Measurements from ENCODE around the gene NRROS. TPM values are rescaled to one million over a fixed set of nuclear protein-coding genes. Genes with fewer than 3 reads are reported as not detected.
"Not testable (repeated sequence)": the region's sequence is repeated elsewhere in the genome, so short reads cannot be mapped to it uniquely, and the experiment has no call there.

The NRROS gene
- total RNA-seq (2014; rRNA removed; shearing (Covaris generic); ENCODE audit: low replicate concordance): not detected in 2 replicates

- in situ Hi-C loops (cut with HindIII; ENCODE audit: low pct_unique_long_range_greater_than_20kb, low sequenced_read_pairs): no loop called here
- DNase-seq (ENCODE audit: low read depth): no peak
Observed at GRCh38 chr3:196639483-196640296, at the start of gene NRROS. Gene NRROS (plus strand): TSS chr3:196639694. CDS start chr3:196654540, 14,846 bp downstream.

- DNase-seq (ENCODE audit: low read depth): no peak
- in situ Hi-C loops (cut with HindIII; ENCODE audit: low pct_unique_long_range_greater_than_20kb, low sequenced_read_pairs): no loop called here
Observed at GRCh38 chr3:196590279-196590678, 49.2 kb upstream of the NRROS start.

GRCh38 chr3:196596355-196596754 is 43.1 kb upstream of the NRROS start:
- DNase-seq (ENCODE audit: low read depth): no peak
- in situ Hi-C loops (cut with HindIII; ENCODE audit: low pct_unique_long_range_greater_than_20kb, low sequenced_read_pairs): no loop called here

DNA sequence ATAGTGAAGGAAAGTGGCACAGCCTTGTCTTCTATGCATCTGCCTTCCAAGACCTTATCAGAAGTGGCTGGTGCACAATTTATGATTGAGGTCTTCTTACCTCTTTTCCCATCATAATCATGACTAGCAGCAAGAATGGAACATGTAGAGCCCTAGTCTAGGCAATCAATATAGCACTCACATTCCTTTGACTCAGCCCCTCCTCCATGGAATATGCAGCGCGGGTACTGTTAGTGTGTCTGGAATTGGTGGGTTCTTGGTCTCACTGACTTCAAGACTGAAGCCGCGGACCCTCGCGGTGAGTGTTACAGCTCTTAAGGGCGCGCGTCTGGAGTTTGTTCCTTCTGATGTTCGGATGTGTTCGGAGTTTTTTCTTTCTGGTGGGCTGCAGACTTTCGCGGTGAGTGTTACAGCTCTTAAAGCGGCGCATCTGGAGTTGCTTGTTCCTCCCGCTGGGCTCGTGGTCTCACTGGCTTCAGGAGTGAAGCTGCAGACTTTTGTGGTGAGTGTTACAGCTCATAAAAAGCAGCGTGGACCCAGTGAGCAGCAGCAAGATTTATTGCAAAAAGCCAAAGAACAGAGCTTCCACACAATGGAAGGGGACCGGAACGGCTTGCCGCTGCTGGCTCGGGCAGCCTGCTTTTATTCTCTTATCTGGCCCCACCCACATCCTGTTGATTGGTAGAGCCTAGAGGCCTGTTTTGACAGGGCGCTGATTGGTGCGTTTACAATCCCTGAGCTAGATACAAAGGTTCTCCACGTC is 41.3 kb upstream of the NRROS start:
- DNase-seq (ENCODE audit: low read depth); in situ Hi-C loops (cut with HindIII; ENCODE audit: low pct_unique_long_range_greater_than_20kb, low sequenced_read_pairs): not testable (repeated sequence)

DNA sequence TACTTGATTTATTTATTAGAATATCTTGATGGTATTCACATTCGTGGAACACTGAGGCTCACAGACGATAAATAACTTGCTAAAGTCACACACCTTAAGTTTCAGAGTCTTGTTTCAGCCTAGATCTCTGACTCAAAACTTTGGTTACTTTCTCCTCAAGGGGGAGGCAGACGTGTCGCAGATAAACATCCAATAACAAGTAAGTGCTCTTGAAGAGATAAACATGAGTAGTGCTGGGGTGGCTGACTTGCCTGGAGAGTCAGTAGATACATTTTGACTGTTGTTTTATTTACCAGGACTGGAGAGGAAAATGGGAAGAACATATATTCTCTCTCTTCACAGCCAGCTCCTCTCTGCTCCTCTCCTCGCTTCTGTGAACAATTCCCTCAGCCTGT is 39.8 kb upstream of the NRROS start:
- no peak for DNase-seq (ENCODE audit: low read depth)
- in situ Hi-C loops (cut with HindIII; ENCODE audit: low pct_unique_long_range_greater_than_20kb, low sequenced_read_pairs): no loop called here

DNA sequence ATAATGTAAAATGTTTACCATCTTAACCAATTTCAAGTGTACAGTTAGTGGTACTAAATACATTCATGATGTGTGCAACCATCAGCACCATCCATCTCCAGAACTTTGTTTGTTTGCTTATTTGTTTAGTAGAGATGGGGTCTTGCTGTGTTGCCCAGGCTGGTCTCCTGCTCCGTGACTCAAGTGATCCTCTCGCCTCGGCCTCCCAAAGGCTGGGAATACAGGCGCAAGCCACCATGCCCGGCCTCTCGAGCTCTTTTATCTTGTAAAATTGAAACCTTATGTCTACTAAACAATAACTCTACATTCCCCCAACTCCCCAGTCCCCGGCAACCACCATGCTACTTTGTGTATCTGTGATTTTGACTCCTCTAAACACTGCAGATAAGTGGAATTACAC is 39.1 kb upstream of the NRROS start:
- no peak for DNase-seq (ENCODE audit: low read depth)
- in situ Hi-C loops (cut with HindIII; ENCODE audit: low pct_unique_long_range_greater_than_20kb, low sequenced_read_pairs): no loop called here

DNA sequence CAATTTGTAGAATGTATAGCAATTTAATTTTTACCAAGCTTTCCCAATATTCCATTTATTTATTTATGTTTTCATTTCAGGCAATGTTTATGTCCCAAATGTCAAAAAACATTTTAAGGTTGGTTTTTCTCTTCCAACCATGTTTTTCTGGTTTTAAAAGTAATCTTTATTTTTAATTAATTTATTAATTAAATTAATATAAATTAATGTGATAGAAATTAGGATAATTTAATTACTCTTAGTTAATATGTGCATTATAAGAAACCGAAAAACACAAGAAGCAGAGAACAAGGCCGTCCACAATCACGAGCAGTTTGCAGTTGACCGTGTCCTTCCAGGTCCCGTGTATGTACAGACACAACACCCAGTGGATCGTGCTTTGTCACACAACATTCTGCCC is 36.8 kb upstream of the NRROS start:
- no peak for DNase-seq (ENCODE audit: low read depth)
- in situ Hi-C loops (cut with HindIII; ENCODE audit: low pct_unique_long_range_greater_than_20kb, low sequenced_read_pairs): no loop called here

DNA sequence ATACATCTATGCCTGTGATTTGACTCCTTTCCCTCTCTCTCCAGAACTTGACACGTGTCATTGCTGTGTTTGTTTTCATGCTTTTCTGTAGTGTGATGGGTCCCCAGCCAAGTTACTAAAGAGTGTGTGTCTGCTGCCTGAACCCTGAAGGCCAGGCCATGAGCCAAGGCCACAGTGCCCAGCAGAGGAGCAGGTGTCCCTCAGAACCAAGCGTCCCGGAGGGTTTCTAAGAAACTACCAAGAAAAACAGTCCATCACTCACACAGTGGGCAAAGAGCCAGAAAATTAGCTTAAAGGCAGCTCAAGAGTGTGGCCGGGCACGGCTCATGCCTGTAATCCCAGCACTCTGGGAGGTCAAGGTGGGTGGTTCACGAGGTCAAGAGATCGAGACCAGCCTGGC is 35.8 kb upstream of the NRROS start:
- DNase-seq (ENCODE audit: low read depth): no peak
- in situ Hi-C loops (cut with HindIII; ENCODE audit: low pct_unique_long_range_greater_than_20kb, low sequenced_read_pairs): no loop called here

DNA sequence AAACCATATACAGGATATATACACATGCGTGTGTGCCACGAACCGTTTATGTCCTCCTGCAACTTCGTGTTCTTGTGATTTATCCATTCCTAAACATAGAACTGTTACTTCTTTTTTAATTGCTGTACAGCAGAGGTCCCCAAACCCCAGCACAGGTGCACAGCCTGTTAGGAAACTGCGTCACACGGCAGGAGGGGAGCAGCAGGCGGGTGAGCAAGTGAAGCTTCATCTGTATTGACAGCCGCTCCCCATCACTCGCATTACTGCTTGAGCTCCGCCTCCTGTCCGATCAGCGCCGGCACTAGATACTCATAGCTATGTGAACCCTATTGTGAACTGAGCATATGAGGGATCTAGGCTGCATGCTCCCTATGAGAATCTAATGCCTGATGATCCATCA is 34.9 kb upstream of the NRROS start:
- DNase-seq (ENCODE audit: low read depth): no peak
- in situ Hi-C loops (cut with HindIII; ENCODE audit: low pct_unique_long_range_greater_than_20kb, low sequenced_read_pairs): no loop called here

- in situ Hi-C loops (cut with HindIII; ENCODE audit: low pct_unique_long_range_greater_than_20kb, low sequenced_read_pairs): no loop called here
Observed at GRCh38 chr3:196608693-196609092, 30.8 kb upstream of the NRROS start.

DNA sequence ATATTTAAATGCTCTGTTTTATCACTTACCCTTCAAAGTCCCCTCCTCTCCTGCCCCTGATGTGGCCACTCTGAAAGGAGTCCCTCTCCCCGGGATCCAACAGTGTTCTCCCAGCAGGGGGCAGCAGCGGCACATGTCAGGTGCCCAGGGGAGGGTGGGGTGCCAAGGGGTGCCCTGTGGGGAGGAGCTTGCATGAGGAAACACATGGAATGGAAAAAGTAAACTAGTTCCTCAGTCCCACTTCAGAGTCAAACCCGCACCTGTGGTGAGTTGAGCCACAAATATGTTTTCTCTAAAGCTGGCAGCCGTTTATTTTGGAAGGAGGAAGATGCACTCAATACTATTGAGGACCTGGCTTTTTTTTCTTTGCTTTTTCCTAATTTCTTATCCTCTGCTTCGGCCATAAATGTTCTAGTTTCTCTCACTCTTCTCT is 30.1 kb upstream of the NRROS start:
- in situ Hi-C loops (cut with HindIII; ENCODE audit: low pct_unique_long_range_greater_than_20kb, low sequenced_read_pairs): no loop called here
- DNase-seq (ENCODE audit: low read depth): peak; percentile 73

More at GRCh38 chr3:196608693-196609092, 30.8 kb upstream of the NRROS start:
- DNase-seq (ENCODE audit: low read depth): no peak

DNA sequence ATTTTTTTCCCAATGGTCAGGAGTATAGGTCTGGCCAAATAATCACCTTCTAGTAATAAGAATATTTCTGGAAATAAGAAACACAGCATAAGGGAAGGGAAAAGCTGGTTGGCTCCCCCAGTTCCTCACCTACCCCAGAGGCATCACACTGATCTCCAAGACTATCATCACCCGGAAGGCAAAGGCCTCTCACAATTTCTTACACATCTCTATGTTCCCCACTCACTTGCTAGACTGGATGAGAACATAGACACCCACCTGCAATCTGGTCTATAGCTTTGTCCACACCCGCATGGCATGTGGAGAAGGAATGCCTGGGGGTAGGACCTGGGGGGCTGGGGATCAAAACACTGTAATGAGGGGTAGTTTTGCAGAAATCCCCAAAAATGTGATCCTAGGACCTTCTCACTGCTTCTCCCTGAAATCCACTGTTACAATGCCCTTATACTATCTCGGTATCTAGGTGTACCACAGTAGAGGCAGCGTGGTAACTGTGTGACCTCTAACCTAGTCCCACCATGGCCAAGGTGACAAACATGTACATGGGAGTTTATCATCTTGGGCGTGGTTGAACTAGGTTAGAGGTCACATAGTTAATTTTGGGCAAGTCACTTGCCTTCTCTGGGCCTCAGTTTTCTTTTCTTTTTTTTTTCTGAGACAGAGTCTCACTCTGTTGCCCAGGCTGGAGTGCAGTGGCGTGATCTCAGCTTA is 29.5 kb upstream of the NRROS start:
- in situ Hi-C loops (cut with HindIII; ENCODE audit: low pct_unique_long_range_greater_than_20kb, low sequenced_read_pairs): no loop called here
- DNase-seq (ENCODE audit: low read depth): no peak

DNA sequence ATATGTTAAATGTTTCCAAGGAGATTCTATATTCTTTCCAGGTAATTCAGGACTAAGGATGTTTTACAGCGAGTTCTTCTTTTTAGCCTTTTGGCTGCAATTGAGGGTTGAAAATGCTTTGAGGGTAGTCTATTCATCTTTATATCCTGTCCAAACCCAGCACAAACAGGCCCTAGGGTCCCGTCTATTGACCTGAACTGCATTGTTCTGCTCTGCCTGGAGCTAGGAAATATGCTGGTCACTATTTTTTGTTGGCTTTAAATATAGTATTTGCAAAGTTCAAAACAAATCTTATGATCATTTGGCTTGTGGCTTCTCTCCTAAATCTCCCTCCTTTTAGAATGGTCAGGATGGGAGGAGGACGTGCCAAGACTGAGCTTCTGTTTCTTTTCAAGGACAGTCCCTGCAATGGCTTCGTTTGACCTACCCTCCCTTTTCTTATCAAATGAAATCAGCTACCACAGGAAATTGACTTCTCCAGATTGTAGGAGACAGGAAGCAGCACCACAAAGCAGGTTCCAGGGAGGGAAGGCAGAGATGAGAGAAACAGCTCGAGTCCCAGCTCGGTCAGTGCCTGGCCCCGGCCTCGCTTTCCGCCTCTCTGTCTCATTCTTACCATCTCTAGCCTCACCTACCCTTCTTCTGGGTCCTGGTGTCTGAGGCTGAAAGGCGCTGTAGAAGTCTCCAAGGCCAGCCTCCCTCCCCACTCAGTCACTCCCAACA is 27.6 kb upstream of the NRROS start:
- DNase-seq (ENCODE audit: low read depth): no peak
- in situ Hi-C loops (cut with HindIII; ENCODE audit: low pct_unique_long_range_greater_than_20kb, low sequenced_read_pairs): no loop called here

DNA sequence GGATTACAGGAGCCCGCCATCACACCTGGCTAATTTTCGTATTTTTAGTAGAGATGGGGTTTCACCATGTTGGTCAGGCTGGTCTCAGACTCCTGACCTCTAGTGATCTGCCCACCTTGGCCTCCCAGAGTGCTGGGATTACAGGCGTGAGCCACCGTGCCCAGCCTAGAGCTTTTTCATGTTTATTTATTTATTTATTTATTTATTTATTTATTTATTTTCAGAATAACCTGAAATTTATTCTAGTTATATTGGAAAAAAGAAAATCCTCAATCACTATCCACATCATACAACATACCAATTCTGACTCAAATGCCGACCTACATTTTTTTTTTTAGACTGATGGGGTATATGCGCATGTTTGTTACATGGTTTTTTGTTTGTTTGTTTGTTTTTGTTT is 24.3 kb upstream of the NRROS start:
- DNase-seq (ENCODE audit: low read depth); in situ Hi-C loops (cut with HindIII; ENCODE audit: low pct_unique_long_range_greater_than_20kb, low sequenced_read_pairs): not testable (repeated sequence)

- in situ Hi-C loops (cut with HindIII; ENCODE audit: low pct_unique_long_range_greater_than_20kb, low sequenced_read_pairs): no loop called here
- no peak for DNase-seq (ENCODE audit: low read depth)
Observed at GRCh38 chr3:196617256-196617655, 22.2 kb upstream of the NRROS start.

GRCh38 chr3:196619223-196619622 is 20.3 kb upstream of the NRROS start:
- no peak for DNase-seq (ENCODE audit: low read depth)
- in situ Hi-C loops (cut with HindIII; ENCODE audit: low pct_unique_long_range_greater_than_20kb, low sequenced_read_pairs): no loop called here

GRCh38 chr3:196619627-196620026 is 19.9 kb upstream of the NRROS start:
- in situ Hi-C loops (cut with HindIII; ENCODE audit: low pct_unique_long_range_greater_than_20kb, low sequenced_read_pairs); DNase-seq (ENCODE audit: low read depth): not testable (repeated sequence)

GRCh38 chr3:196620161-196620604 is 19.3 kb upstream of the NRROS start:
- no peak for DNase-seq (ENCODE audit: low read depth)
- in situ Hi-C loops (cut with HindIII; ENCODE audit: low pct_unique_long_range_greater_than_20kb, low sequenced_read_pairs): no loop called here
